HepG2 (cell line): ENCODE measurements around the gene DUSP9. TPM values are rescaled to one million over a fixed set of nuclear protein-coding genes. Genes with fewer than 3 reads are reported as not detected.

ENCODE experiments used
- CCAR2 ChIP-seq: fragments of 200-400 bp; formaldehyde crosslinking; optimal IDR thresholded peaks from 2 replicates; pipeline ENCODE3; 2018; ENCODE audit warnings: low read depth, mild to moderate bottlenecking, low read length, moderate library complexity
- ERF ChIP-seq: IDR thresholded peaks from 2 replicates; pipeline ENCODE4 v1.6.1; 2018; ENCODE audit warnings: missing biosample characterization, missing genetic modification reagents
- GLMP ChIP-seq: sonication (generic); formaldehyde crosslinking; IDR thresholded peaks from 2 replicates; pipeline ENCODE4 v1.9.0; 2021; ENCODE audit warnings: missing genetic modification reagents, mild to moderate bottlenecking, borderline replicate concordance
- IRF9 ChIP-seq: sonication (generic); formaldehyde crosslinking; IDR thresholded peaks from 2 replicates; pipeline ENCODE4 v1.8.0; 2022; ENCODE audit warnings: missing genetic modification reagents, mild to moderate bottlenecking, borderline replicate concordance
- KLF15 ChIP-seq: sonication (generic); formaldehyde crosslinking; IDR thresholded peaks from 2 replicates; pipeline ENCODE4 v1.8.1; 2023; ENCODE audit warnings: borderline replicate concordance, mild to moderate bottlenecking, inconsistent platforms, missing genetic modification reagents, mixed read lengths
- NFKB2 ChIP-seq: sonication (generic); formaldehyde crosslinking; IDR thresholded peaks from 2 replicates; pipeline ENCODE4 v1.4.0; 2020; ENCODE audit warnings: missing genetic modification reagents, borderline replicate concordance
- RXRB ChIP-seq: IDR thresholded peaks from 2 replicates; pipeline ENCODE4 v1.6.1; 2016; ENCODE audit warnings: borderline replicate concordance, missing genetic modification reagents, missing compliant biosample characterization
- SMC3 ChIP-seq: IDR thresholded peaks from 2 replicates; pipeline ENCODE4 v1.6.1; 2011; ENCODE audit warnings: low read length, improper control_type of control experiment
- ZBTB7A ChIP-seq: sonication (generic); formaldehyde crosslinking; IDR thresholded peaks from 2 replicates; pipeline ENCODE4 v1.8.0; 2022; ENCODE audit warnings: mild to moderate bottlenecking, missing genetic modification reagents
- ZBTB7B ChIP-seq: sonication (generic); formaldehyde crosslinking; IDR thresholded peaks from 2 replicates; pipeline ENCODE4 v1.4.0; 2020; ENCODE audit warnings: missing genetic modification reagents
- ZNF263 ChIP-seq: sonication (generic); formaldehyde crosslinking; IDR thresholded peaks from 2 replicates; pipeline ENCODE4 v1.4.0; 2020; ENCODE audit warnings: missing genetic modification reagents
- polyA plus RNA-seq, 8 experiments: library from polyadenylated mRNA; depleted of rRNA in 3 of 8; stranded (reverse) in 7 of 8; unstranded in 1 of 8; fragments of >200 nt; fragmentation: Illumina TruSeq in 4 of 8; extraction: Trizol in 4 of 8; gene quantifications; 2 replicates each; pipeline versions ENCODE4 v1.2.1 to v1.2.3, GENCODE V29; 2011 to 2016; ENCODE audit warnings: low read depth in 4 of 8, missing spikeins in 1 of 8, mixed read lengths in 1 of 8; ENCODE audit not compliant: insufficient read depth in 1 of 8
- total RNA-seq, 5 experiments: library from RNA; depleted of rRNA; stranded (reverse); fragments of >200 nt; fragmentation: Illumina TruSeq; extraction: Trizol; gene quantifications; 2 replicates each; pipeline ENCODE4 v1.2.3, GENCODE V29; 2016; ENCODE audit warnings: low read depth in 1 of 5

Gene DUSP9
- total and polyA plus RNA-seq, 2 of the 13 experiments (the other 11 are each of a cell fraction or from before 2014, with no cell fraction given): 235 to 435 TPM

GRCh38 chrX:153669174-153669890, 22.3 kb downstream of the DUSP9 start (continued):
- TF ChIP-seq ZBTB7B (CRISPR knock-in tag) (0 out of 2 replicates have a peak, but pooled peaks have one; percentile 55), ZNF263 (CRISPR knock-in tag) (0 out of 2 replicates have a peak, but pooled peaks have one; percentile 26), ZBTB7A (peak; percentile 28; the same call in 1 of the 2 replicates), SMC3 (peak; percentile 10; the same call in 1 of the 2 replicates), IRF9 (CRISPR knock-in tag) (no peak), KLF15 (CRISPR knock-in tag) (no peak), CCAR2 (no peak), RXRB (no peak), GLMP (CRISPR knock-in tag) (no peak), ERF (CRISPR knock-in tag) (no peak), NFKB2 (CRISPR knock-in tag) (peak; percentile 30; the same call in 1 of the 2 replicates)
